ENCODE measurements around the gene ATL2.

Gene ATL2

GRCh38 chr2:38398739-38399138 lies 21.7 kb upstream of the ATL2 start:
- no peaks in the 10 kb centered on the region for H3K36me3 ChIP-seq
- no peak for TF ChIP-seq CTCF (IDR thresholded peaks at IDR 0.05; ENCODE audit: low read depth, low read length)
- H3K9me3 ChIP-seq: no peaks in the 10 kb centered on the region

GRCh38 chr2:38394903-38395341 lies 17.8 kb upstream of the ATL2 start:
- Histone ChIP-seq H3K36me3 (no peaks in the 10 kb centered on the region), H3K9me3 (no peaks in the 10 kb centered on the region), H3K4me1 (no peaks in the 10 kb centered on the region), H3K4me3 (ENCODE audit: low read depth, low read length) (no peak overlapping the region), H3K27me3 (no peaks in the 10 kb centered on the region)
- no peak for DNase-seq
- no peak for TF ChIP-seq CTCF (IDR thresholded peaks at IDR 0.05; ENCODE audit: low read depth, low read length)

More at GRCh38 chr2:38398739-38399138, 21.7 kb upstream of the ATL2 start:
- Histone ChIP-seq H3K4me1 (no peaks in the 10 kb centered on the region), H3K27me3 (no peaks in the 10 kb centered on the region), H3K4me3 (ENCODE audit: low read depth, low read length) (no peak overlapping the region)
- no peak for DNase-seq

- Histone ChIP-seq H3K27me3 (no peaks in the 10 kb centered on the region), H3K4me1 (no peaks in the 10 kb centered on the region), H3K4me3 (ENCODE audit: low read depth, low read length) (no peak overlapping the region), H3K36me3 (no peaks in the 10 kb centered on the region), H3K9me3 (no peaks in the 10 kb centered on the region)
- no peak for TF ChIP-seq CTCF (IDR thresholded peaks at IDR 0.05; ENCODE audit: low read depth, low read length)
- no peak for DNase-seq
Observed at GRCh38 chr2:38394041-38394440, 17.0 kb upstream of the ATL2 start.

- Histone ChIP-seq H3K36me3 (no peaks in the 10 kb centered on the region), H3K4me1 (no peaks in the 10 kb centered on the region), H3K9me3 (no peaks in the 10 kb centered on the region), H3K4me3 (ENCODE audit: low read depth, low read length) (no peak overlapping the region), H3K27me3 (no peaks in the 10 kb centered on the region)
- no peak for TF ChIP-seq CTCF (IDR thresholded peaks at IDR 0.05; ENCODE audit: low read depth, low read length)
- DNase-seq: no peak
Observed at GRCh38 chr2:38390947-38391346, 13.9 kb upstream of the ATL2 start.

- no peaks in the 10 kb centered on the region for H3K27me3 ChIP-seq
- no peaks in the 10 kb centered on the region for H3K36me3 ChIP-seq
- H3K9me3 ChIP-seq: no peaks in the 10 kb centered on the region
- H3K4me1 ChIP-seq: no peaks in the 10 kb centered on the region
- DNase-seq: no peak
- H3K4me3 ChIP-seq (ENCODE audit: low read depth, low read length): no peak overlapping the region
- TF ChIP-seq CTCF (IDR thresholded peaks at IDR 0.05; ENCODE audit: low read depth, low read length): no peak
Observed at GRCh38 chr2:38387887-38388286, 10.8 kb upstream of the ATL2 start.

- Histone ChIP-seq H3K27me3 (no peaks in the 10 kb centered on the region), H3K4me3 (ENCODE audit: low read depth, low read length) (no peak overlapping the region), H3K4me1 (no peaks in the 10 kb centered on the region), H3K9me3 (no peaks in the 10 kb centered on the region), H3K36me3 (no peaks in the 10 kb centered on the region)
- no peak for TF ChIP-seq CTCF (IDR thresholded peaks at IDR 0.05; ENCODE audit: low read depth, low read length)
- no peak for DNase-seq
Observed at GRCh38 chr2:38386821-38387220, 9.7 kb upstream of the ATL2 start.
